Thoracic aorta (tissue), 2 donors: ENCODE results near the gene TNN. TPM values are rescaled to one million over a fixed set of nuclear protein-coding genes. Genes with fewer than 3 reads are reported as not detected.

Experiments
- ATAC-seq: fragments of 150-250 bp; one replicate; pipeline ENCODE4 v1.8.0; 2017; ENCODE audit warnings: low read depth; ENCODE audit not compliant: insufficient number of reproducible peaks, low FRiP score
- DNase-seq: peaks from one replicate; pipeline ENCODE4 v3.0.0-alpha.2; 2020; ENCODE audit warnings: low spot score
- H3K27ac ChIP-seq, 2 donors: fragments of 200-600 bp; sonication (generic); 1 replicate in 1 of 2; 2 replicates in 1 of 2; pipeline ENCODE4 v1.5.1; 2016; ENCODE audit warnings: mild to moderate bottlenecking in 2 of 2, moderate library complexity in 2 of 2
- H3K27me3 ChIP-seq: fragments of 200-600 bp; sonication (generic); replicated peaks from 2 replicates; pipeline ENCODE4 v1.6.0; 2016; ENCODE audit warnings: mild to moderate bottlenecking; ENCODE audit not compliant: insufficient read depth
- H3K36me3 ChIP-seq: fragments of 200-600 bp; sonication (generic); one replicate; pipeline ENCODE4 v1.5.1; 2016
- H3K4me1 ChIP-seq, 2 donors: fragments of 200-600 bp; sonication (generic); 1 replicate in 1 of 2; 2 replicates in 1 of 2; pipeline versions ENCODE4 v1.5.1 to v1.6.0; 2016; ENCODE audit warnings: low read depth in 2 of 2, mild to moderate bottlenecking in 1 of 2; ENCODE audit not compliant: control insufficient read depth in 1 of 2
- H3K4me3 ChIP-seq: fragments of 200-600 bp; sonication (generic); 2 replicates; pipeline ENCODE4 v1.5.1; 2016; ENCODE audit warnings: mild to moderate bottlenecking
- H3K9me3 ChIP-seq: fragments of 200-600 bp; sonication (generic); 2 replicates; pipeline ENCODE4 v1.5.1; 2016
- CTCF ChIP-seq: fragments of 200-600 bp; sonication (generic); IDR thresholded peaks from one replicate; pipeline ENCODE4 v1.5.1; 2019; ENCODE audit warnings: antibody characterized with exemption
- total RNA-seq, 2 donors: library from RNA; depleted of rRNA; stranded (reverse); fragments of >200 nt; gene quantifications; one replicate each; pipeline versions ENCODE4 v1.1.0 to v1.2.3, GENCODE V29; 2016

Gene TNN
- total RNA-seq, 2 donors from 2014 or later = not detected

DNA sequence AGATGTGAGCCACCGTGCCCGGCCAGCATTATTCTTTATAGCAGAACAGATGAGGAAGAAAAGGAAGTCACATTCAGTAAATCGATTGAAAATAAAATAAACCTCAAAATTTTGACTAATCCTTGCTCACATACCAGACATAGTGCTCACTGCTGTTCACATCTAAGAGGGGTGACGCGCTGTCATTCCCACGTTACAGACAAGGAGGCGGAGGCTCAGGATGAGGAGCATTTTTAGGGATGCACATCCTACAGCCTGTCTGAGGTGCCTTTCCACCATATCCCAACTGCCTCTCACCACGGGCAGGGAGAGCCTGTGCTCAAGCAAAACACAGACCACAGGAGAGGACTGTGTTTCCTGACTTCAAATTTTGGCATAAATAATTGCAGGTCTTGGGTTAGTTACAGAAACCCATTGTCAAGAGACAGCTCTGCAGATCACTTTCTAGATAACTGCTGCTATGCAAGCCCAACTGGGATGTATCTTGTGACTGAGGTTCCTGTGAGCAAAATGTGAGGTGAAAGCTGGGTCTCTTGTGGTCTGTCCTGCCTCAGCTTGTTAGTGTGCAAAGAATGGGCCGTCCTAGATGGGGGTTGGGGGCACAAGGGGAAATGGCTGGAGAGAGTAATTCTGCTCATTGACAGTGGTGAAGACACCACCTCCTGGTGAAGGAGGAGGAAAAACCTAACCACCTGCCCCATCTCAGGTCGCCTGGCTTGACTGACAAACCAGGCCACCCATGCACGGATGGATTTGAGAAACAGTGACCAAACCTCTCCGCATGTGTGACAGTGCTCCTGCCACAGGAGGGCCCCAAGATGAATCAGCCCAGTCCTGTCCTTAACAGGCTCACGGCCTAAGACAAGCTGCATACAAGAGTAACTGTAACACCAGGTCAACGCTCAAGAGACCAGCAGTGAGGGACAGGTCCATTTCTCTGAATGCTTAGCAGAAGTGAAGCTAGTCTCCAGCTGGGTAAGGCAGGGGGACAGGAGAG lies 8.2 kb downstream of the TNN start:
- Histone ChIP-seq H3K9me3 (no peaks in the 10 kb centered on the region), H3K4me3 (no peak overlapping the region), H3K4me1 (peaks cover 7 to 9% of the 10 kb centered on the region in 2 donors), H3K36me3 (no peaks in the 10 kb centered on the region), H3K27ac (no peak overlapping the region), H3K27me3 (no peaks in the 10 kb centered on the region)
- DNase-seq (no peak), ATAC-seq (no peak)
- no peak for TF ChIP-seq CTCF

DNA sequence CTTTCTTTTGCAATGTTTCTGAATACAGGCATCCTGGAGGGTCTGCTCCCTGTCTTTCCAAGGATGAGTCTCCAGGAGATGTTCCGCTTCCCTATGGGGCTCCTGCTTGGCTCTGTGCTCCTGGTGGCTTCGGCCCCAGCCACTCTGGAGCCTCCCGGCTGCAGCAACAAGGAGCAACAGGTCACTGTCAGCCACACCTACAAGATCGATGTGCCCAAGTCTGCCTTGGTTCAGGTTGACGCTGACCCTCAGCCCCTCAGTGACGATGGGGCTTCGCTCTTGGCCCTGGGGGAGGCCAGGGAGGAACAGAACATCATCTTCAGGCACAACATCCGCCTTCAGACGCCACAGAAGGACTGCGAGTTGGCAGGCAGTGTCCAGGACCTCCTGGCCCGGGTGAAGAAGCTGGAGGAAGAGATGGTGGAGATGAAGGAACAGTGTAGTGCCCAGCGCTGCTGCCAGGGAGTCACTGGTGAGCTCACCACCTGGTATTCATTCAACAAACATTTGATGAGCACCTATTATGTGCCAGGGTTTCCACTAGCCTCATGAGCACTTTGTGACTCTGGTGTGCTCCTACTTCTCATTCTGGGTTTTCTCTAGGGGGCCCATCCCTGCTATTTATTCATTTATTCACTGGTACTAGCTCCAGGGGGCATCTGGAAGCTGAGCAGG lies 9.9 kb downstream of the TNN start:
- ATAC-seq = no peak
- Histone ChIP-seq H3K9me3 (no peaks in the 10 kb centered on the region), H3K36me3 (no peaks in the 10 kb centered on the region), H3K4me3 (no peak overlapping the region), H3K4me1 (peaks cover 2 to 4% of the 10 kb centered on the region in 2 donors), H3K27me3 (no peaks in the 10 kb centered on the region), H3K27ac (no peak overlapping the region)
- DNase-seq = no peak
- TF ChIP-seq CTCF = no peak

GRCh38 chr1:175078629-175079028 lies 11.0 kb downstream of the TNN start:
- H3K27me3 ChIP-seq = no peaks in the 10 kb centered on the region
- DNase-seq (no peak), ATAC-seq (no peak)
- TF ChIP-seq CTCF = no peak
- H3K27ac ChIP-seq = no peak overlapping the region
- H3K4me1 ChIP-seq = no peaks in the 10 kb centered on the region
- H3K9me3 ChIP-seq = no peaks in the 10 kb centered on the region
- no peaks in the 10 kb centered on the region for H3K36me3 ChIP-seq
- no peak overlapping the region for H3K4me3 ChIP-seq

GRCh38 chr1:175079338-175079737 lies 11.7 kb downstream of the TNN start:
- ATAC-seq = no peak
- TF ChIP-seq CTCF = no peak

DNA sequence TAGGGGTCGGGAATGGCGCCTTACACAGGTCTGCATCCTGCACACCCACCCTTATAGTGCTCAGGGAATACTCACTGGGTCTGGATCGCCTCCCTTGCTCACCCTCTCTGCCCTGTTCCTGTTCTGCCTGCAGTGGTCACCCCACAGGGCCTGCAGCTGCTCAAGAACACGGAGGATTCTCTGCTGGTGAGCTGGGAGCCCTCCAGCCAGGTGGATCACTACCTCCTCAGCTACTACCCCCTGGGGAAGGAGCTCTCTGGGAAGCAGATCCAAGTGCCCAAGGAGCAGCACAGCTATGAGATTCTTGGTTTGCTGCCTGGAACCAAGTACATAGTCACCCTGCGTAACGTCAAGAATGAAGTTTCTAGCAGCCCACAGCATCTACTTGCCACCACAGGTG lies 12.4 kb downstream of the TNN start:
- H3K27me3 ChIP-seq = no peaks in the 10 kb centered on the region
- DNase-seq (no peak), ATAC-seq (no peak)
- no peak overlapping the region for H3K27ac ChIP-seq
- H3K36me3 ChIP-seq = no peaks in the 10 kb centered on the region
- no peaks in the 10 kb centered on the region for H3K4me1 ChIP-seq
- no peaks in the 10 kb centered on the region for H3K9me3 ChIP-seq
- no peak for TF ChIP-seq CTCF
- H3K4me3 ChIP-seq = no peak overlapping the region

More at GRCh38 chr1:175079338-175079737, 11.7 kb downstream of the TNN start:
- Histone ChIP-seq H3K27me3 (no peaks in the 10 kb centered on the region), H3K4me1 (no peaks in the 10 kb centered on the region), H3K4me3 (no peak overlapping the region), H3K27ac (no peak overlapping the region), H3K36me3 (no peaks in the 10 kb centered on the region), H3K9me3 (no peaks in the 10 kb centered on the region)
- DNase-seq = no peak
